ENCODE results near the gene ZNF189. TPM values are rescaled to one million over a fixed set of nuclear protein-coding genes. Genes with fewer than 3 reads are reported as not detected.
"Not testable (repeated sequence)": the region's sequence is repeated elsewhere in the genome, so short reads cannot be mapped to it uniquely, and the experiment has no call there.

Gene ZNF189
- polyA plus RNA-seq, 1 donor: 54.5 TPM

DNA sequence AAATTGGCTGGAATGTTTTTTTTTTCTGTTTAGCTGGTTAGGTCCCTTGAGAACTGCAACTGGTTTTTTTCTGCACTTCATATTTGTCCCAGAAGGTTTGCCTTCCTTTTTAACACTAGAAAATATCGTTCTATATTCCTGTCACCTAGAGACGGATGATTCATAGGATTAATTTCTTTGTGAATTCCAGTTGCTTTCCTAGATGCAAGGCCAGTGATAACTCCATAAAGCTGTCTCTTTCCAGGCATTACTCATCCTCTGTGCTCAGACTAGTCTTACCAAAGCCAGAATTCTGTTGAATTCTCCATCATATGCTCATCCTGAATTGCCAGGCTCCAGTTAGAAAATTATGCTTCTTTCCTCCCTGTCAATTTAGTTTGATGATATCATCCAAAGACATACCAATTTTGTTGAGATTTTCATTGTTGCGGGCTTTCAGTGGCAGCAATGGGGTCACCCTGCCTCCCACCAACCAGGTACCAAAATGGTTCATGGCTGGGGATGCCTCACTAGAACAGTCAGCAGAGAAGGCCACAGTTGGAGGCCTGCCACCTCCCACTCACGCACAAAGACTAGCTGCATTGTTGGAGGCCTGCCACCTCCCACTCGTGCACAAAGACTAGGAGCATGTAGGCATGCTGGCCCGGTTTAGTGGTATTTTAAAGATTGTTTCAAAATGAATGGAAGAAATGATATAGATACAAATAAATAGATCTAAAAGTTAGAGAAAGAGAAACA is 22.4 kb upstream of the ZNF189 start:
- no peak for DNase-seq

DNA sequence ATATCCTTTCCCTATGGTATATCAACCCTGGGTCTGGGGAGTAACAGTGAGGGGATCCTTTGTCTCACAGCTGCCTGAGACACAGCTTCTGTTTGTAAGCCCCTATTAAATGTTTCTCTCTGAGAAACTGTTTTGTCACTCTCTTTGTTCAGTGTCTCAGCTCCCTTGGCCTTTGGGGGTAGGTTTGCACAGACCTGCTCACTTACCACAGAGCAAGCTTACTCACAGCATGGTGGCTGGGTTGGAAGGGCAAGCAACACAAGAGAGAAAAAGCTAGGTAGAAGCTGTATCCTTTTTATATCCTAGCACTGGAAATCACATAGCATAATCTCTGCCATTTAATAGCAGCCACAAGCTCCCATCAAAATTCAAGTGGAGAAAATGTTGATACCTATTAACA is 18.4 kb upstream of the ZNF189 start:
- DNase-seq: no peak

DNA sequence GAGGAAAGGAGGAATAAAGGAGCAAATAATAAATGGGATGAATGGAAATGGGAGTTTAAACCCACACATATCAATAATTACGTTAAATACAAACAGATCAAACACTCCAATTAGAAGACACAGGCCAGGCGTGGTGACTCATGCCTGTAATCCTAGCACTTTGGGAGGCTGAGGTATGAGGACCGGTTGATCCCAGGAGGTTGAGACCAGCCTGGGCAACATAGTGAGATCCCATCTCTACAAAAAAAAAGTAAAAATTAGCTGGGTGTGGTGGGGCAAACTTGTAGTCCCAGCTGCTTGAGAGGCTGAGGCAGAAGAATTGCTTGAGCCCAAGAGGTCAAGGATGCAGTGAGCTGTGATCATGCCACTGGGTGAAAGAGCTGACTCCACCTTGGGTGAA is 17.5 kb upstream of the ZNF189 start:
- DNase-seq: no peak

DNA sequence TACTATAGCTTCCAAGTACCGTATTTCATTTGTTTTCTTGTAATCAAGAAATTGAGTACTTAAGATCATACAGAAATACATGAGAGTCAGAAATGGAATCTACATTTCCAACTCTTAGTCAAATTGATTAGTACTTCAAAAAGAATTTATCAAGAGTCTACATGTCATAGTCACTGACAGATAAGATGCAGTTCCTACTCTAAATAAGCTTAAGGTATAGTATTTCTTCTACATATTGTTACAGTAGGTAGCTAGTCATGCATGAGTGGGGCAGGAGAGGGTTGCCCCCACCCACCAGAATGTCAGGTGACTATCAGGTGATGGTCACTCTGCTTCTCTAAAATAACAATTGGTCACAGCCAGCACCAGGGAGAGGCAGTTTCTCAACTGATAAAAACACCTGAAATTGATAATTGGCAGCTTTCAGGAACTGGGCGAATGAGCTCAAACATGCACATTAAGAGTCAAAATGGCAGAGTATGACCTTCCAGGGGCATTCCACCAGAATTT is 16.8 kb upstream of the ZNF189 start:
- no peak for DNase-seq

DNA sequence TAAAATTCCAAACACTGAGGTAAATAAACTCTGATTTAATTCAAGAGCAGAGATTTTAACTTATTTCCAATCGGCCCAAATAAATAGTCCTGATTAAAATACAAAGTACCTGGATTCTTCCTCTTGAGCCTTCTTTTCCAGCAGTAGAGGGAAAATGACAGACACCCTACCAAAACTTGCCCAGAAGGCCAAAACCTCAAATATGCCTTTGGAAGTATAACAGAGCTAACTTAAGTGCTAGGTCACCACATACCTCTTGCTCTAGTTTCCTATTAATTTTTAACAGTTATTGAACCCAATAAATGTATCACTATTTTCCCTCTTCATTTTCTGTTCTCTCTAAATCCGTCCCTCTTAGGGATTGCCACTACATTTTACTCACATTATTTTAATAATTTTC is 15.3 kb upstream of the ZNF189 start:
- no peak for DNase-seq

DNA sequence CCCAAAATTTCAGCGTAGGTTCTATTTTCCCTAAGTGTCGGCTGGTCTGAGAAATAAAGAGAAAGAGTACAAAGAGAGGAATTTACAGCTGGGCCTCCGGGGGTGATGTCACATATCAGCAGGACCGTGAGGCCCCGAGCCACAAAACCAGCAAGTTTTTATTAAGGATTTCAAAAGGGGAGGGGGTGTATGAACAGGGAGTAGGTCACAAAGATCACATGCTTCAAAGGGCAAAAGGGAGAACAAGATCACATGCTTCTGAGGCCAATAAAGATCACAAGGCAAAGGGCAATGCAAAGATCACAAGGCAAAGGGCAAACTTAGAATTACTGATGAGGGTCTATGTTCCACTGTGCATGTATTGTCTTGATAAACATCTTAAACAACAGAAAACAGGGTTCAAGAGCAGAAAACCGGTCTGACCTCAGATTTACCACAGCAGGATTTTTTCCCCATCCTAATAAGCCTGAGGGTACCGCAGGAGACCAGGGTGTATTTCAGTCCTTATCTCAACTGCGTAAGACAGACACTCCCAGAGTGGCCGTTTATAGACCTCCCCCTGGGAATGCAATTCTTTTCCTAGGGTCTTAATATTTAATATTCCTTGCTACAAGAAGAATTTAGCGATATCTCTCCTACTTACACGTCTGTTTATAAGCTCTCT is 13.6 kb upstream of the ZNF189 start, which contains the start of gene BAAT:
Gene BAAT, minus strand, starts transcription at position 134 of the 664 bp plus-strand sequence. CDS start 13,602 bp downstream, outside the sequence.
- not testable (repeated sequence) for DNase-seq

DNA sequence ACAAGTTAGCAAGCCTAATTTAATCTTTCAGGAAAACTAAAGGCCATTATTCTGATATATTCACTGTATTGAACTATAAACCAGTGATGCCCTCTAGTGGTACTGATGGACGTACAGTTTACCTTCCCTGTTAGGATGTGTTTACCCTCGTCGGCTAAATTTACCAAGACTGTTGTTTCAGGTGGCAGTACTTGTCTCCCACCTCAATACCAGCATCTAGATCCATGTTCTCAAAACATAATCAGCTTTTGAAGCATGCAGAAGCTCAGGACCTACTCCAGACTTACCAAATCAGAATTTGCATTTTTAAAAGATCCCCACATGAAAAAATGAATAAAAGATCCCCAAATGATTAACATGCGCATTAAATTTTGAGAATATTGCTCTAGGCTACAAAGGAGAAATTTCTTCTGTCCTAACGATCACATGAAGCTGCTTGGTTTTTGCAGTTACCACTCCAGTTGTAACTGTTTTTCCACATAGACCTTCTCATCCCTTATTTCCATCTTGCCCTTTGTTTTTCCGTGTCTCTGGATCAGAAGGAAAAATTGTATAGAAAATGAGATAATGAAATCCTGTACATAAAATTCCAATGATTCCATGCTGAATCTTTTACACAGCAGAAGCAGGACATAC is 10.7 kb upstream of the ZNF189 start:
- DNase-seq: no peak

DNA sequence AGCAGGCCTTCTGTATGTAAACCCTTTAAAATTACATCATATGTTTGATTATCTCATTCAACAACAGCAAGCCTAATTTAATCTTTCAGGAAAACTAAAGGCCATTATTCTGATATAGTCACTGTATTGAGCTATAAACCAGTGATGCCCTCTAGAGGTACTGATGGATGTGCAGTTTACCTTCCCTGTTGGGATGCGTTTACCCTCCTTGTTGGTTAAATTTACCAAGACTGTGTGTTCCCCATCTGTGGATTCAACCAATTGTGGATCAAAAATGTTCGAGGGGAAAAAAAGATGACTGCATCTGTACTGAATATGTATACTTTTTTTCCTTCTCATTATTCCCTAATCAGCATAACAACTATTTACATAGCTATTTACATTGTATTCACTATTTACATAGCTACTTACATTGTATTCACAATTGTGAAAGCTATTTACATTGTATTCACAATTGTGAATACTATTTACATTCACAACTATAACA is 10.1 kb upstream of the ZNF189 start:
- no peak for DNase-seq

DNA sequence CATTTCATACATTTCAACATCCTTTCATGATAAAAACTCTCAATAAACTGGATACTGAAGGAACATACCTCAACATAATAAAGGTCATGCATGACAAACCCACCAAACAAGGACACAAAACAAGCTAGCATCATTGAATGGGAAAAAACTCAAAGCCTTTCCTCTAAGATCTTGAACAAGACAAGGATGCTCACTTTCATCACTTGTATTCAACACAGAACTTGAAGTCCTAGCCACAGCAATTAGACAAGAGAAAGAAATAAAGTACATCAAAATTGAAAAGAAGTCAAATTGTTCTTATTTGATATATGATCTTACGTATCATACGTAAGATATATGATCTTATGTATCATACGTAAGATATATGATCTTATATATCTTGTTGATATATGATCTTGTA is 5.5 kb upstream of the ZNF189 start:
- DNase-seq: no peak

DNA sequence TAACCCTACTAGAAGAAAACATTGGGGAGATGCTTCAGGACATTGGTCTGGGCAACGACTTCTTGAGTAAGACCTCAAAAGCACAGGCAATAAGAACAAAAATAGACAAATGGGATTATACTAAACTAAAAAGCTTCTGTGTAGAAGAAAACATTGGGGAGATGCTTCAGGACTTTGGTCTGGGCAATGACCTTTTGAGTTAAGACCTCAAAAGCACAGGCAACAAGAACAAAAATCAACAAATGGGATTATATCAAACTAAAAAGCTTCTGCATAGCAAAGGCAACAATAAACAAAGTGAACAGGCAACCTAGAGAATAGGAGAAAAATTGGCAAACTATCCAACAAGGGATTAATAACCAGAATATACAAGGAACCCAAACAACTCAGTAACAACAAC is 4.0 kb upstream of the ZNF189 start:
- no peak for DNase-seq

DNA sequence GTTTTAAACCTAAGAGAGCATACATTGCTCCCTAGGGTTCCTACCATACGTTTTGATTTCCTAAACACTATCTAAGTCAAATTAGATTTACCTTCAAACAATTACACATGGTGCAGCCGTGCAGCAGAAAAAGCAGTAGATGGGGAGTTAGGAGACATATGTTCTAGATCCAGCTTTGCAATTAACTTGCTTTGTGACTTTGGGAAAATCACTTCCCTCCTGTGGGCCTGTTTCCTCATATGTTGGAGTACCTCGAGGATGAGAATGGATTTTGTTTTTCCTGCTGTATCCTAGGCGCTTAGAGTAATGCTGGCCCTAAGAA is 944 bp upstream of the ZNF189 start:
- no peak for DNase-seq

DNA sequence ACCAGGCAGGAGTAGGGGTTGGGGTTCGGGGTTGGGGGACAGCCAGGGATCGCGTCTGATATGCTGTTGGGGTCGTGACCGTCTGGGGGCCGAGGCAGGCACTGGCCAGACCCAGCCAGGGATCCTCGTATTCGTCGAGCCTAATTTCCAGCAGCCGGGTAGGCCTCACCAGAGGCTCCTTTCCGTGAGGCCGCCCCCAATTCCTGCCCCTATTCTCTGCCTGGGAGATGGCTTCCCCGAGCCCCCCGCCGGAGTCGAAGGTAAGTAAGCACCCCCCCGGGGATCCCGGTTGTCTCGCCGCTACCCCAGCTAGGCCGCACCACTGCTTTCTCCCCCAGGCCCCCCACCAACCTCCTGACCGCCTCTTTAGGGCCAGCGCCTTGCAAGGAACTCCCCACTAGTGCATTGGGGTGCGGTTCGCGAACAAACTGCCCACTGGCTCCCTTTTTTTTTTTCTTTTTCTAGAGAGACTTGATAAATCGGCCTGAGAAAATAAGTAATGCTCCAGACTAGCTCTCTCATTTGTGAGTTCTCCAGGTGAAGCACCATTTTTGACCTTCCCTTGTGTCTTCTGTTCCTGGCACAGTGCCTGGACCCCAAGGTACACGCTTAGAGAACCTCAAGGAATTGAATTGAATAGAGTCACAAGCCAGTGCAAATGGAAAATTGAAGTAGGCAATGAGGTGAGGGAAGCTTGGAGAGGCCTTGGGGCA is 435 bp downstream of the ZNF189 start:
- peak; percentile 34 for DNase-seq

DNA sequence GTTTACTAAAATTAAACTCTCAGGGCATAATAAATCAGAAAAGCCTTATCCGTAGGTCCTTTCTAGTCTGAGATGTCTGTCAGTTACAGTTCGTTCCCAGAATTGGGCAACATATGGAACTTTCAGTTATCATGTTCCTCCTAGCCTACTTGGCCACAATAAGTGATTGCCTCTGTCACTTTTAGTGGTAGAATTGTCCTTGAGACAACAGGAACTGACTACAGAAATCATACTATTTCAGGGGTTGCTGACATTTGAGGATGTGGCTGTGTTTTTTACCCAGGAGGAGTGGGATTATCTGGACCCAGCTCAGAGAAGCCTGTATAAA is 956 bp downstream of the ZNF189 start:
- DNase-seq: no peak

DNA sequence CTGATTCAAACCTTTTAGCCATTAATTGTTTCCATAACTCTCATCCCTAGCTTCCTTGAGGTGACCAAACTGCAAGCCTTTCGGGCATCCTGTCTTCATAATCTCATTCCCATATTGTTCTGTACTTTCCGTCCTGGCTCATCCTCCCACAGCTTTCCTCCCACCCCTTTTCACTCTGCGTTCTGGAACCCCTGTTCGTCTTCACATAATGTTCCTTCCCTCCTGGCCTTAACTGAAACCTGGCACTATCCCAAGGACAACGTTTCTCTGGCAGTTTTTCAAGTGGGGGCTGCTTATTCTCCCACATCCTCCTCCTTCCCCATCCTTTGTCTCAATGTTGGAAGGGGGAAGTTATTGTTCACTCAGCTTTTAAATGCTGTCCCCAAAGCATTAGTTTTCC is 1.5 kb downstream of the ZNF189 start:
- DNase-seq: no peak

DNA sequence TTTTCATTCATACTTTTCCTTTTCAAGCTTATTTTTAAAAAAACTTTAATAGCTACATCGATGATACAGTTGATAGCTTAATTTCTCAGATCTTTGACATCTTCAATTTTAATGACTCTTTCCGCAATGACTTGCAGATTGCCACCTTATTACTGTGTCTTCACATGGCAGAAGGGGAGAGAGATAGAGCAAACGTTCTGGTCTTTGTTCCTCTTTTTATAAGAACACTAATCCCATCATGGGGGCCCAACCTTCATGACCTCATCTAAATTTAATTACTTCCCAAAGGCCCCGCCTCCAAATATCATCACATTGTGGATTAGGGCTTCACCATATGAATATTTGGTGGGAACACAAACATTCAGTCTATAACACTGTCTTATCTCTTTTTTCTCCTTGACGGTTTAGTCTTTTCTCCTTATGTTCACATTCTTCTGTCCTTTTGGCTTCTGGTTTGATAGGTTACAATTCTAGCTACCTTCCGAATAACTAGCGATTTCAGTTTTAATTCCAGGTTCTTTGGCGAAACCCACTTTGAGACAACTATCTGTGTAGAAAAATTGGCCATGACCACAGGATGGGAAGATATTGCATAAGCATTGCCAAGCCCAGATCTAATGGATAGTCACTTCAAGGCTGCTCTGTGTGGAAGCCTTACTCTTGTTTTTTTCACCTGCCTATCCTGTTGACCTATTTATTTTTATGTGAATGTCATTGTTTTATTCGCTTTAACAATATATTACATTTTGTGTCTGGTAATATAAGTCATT is 5.0 kb downstream of the ZNF189 start:
- DNase-seq: no peak

DNA sequence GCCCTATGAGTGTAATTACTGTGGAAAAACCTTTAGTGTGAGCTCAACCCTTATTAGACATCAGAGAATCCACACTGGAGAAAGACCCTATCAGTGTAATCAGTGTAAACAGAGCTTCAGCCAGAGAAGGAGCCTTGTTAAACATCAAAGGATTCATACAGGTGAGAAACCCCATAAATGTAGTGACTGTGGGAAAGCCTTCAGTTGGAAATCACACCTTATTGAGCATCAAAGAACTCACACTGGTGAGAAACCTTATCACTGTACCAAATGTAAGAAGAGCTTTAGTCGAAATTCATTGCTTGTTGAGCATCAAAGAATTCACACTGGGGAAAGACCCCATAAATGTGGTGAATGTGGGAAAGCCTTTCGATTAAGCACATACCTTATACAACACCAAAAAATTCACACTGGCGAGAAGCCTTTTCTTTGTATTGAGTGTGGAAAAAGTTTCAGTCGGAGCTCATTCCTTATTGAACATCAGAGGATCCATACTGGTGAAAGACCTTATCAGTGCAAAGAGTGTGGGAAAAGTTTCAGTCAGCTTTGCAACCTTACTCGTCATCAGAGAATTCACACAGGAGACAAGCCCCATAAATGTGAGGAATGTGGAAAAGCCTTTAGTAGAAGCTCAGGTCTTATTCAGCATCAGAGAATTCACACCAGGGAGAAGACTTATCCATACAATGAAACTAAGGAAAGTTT is 9.9 kb downstream of the ZNF189 start:
- no peak for DNase-seq

DNA sequence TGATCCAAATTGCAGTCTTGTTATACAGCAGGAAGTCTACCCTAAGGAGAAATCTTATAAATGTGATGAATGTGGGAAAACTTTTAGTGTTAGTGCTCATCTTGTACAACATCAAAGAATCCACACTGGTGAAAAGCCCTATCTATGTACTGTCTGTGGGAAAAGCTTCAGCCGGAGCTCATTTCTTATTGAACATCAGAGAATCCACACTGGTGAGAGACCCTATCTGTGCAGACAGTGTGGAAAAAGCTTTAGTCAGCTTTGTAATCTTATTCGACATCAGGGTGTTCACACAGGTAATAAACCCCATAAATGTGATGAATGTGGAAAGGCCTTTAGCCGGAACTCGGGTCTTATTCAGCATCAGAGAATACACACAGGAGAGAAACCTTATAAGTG is 10.4 kb downstream of the ZNF189 start:
- no peak for DNase-seq

DNA sequence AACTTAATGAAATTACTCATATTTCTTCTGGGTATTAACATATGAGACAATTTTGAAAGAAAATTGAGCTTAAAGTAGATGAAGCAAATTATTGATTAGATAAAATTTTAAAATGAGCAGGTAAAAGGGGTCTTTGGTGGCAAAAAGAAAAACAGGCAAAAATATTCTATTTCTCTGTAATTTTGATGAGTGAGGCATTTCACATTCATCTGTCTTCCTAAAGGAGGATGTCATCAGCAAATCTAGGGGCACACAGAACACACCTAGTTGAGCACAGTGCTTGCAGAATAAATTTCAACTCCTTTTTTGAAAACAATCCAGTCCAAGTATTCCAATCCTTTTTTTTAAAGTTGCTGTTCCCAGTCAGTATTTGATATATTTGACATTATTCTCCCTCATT is 16.2 kb downstream of the ZNF189 start:
- no peak for DNase-seq

DNA sequence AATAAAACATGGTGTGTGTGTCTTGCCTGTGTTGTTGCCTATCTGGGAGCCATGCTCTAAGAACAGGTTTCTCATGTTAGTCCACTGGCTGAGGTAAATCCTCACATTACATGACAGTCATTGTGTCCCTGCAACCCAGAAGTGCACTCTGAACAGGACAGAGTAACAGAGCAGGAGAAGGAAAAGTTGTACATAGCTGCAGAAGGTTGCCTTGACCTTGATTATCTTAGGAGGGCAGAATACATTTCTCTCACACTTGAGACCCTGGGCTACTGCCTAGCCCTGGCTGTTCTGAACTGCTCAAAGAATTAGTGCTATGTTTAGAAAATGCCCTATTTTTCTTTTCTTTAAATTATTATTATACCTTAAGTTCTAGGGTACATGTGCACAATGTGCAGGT is 16.9 kb downstream of the ZNF189 start:
- no peak for DNase-seq

DNA sequence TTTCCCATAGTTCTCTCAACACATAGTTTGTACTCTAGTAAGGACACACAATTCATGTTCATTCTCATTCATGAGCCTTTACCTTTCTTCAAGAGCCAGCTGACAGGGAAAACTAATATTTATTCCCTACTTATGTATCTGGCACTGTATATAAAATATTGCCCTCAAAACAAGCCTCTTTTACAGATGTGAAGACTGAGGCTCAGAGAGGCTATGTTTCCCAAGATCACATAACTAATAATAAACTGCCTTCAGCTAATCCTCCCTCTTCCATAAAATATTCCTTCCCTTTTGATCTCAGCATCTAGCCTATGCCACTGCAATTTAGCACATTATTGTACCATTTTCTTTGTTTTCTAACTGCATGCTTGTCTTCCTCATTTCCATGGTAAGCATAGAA is 18.7 kb downstream of the ZNF189 start:
- DNase-seq: no peak

DNA sequence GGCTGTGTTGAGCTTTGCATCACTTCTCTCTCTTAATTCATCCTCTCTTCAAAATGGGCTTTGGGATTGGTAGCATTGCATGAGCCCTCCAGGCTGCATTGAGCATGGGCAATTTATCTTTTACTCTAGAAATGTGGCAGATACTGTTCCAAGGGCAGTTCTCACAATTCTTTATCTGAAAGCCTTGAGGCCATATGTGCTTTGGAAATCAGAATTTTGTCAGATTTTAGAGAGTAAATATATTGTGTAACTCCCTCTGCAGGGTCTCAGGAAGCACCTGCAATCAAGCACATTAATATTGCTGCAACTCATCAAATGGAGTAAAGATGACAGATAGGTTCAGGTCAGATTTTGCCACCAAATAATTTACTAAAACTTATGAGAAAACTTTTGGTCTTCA is 19.3 kb downstream of the ZNF189 start:
- DNase-seq: no peak

Measured in left kidney (tissue), 2 donors.